GM12874 (cell line): ENCODE data around the gene TMEM244.

ENCODE experiments used
- TF ChIP-seq, protein P1 (sequence below): IDR thresholded peaks from 2 replicates; pipeline ENCODE4 v1.5.1; 2011; ENCODE audit warnings: low read depth, mild to moderate bottlenecking, control low read depth, low read length, moderate library complexity; ENCODE audit not compliant: insufficient read depth

Gene TMEM244

GRCh38 chr6:129787816-129788215 is 73.3 kb downstream of the TMEM244 start:
- TF ChIP-seq, protein P1, sequence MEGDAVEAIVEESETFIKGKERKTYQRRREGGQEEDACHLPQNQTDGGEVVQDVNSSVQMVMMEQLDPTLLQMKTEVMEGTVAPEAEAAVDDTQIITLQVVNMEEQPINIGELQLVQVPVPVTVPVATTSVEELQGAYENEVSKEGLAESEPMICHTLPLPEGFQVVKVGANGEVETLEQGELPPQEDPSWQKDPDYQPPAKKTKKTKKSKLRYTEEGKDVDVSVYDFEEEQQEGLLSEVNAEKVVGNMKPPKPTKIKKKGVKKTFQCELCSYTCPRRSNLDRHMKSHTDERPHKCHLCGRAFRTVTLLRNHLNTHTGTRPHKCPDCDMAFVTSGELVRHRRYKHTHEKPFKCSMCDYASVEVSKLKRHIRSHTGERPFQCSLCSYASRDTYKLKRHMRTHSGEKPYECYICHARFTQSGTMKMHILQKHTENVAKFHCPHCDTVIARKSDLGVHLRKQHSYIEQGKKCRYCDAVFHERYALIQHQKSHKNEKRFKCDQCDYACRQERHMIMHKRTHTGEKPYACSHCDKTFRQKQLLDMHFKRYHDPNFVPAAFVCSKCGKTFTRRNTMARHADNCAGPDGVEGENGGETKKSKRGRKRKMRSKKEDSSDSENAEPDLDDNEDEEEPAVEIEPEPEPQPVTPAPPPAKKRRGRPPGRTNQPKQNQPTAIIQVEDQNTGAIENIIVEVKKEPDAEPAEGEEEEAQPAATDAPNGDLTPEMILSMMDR = no peak

DNA sequence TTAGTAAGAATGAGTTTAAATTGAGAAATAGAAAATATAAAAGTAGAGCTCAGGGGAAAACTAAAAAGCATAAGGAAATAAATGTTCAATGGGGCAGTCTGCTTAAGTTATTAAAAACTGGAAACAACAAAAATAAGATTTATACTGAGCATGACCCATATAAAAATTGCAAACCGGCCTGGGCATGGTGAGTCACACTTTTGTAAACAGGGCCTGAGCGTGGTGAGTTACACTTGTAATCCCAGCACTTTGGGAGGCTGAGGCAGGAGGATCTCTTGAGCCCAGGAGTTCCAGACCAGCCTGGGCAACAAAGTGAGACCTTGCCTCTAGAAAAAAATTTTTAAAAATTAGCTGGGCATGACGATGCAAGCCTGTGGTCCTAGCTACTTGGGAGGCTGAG is 74.6 kb downstream of the TMEM244 start:
- TF ChIP-seq, protein P1 = no peak

- TF ChIP-seq, protein P1 = no peak
These were observed 75.4 kb downstream of the TMEM244 start for GRCh38 chr6:129785756-129786135.

GRCh38 chr6:129785047-129785755 is 75.9 kb downstream of the TMEM244 start:
- TF ChIP-seq, protein P1 = no peak
